ENCODE data around the gene OCLN.
"Not testable (repeated sequence)": the region's sequence is repeated elsewhere in the genome, so short reads cannot be mapped to it uniquely, and the experiment has no call there.

The OCLN gene

GRCh38 chr5:69525490-69525889 lies 32.9 kb downstream of the OCLN start:
- H3K4me3 ChIP-seq (ENCODE audit: low read length): no peak overlapping the region
- H3K36me3 ChIP-seq (ENCODE audit: insufficient read depth, low read length): no peaks in the 10 kb centered on the region
- no peaks in the 10 kb centered on the region for H3K27me3 ChIP-seq (ENCODE audit: insufficient read depth, low read length)
- no peaks in the 10 kb centered on the region for H3K9me3 ChIP-seq (ENCODE audit: low read length)
- no peaks in the 10 kb centered on the region for H3K4me1 ChIP-seq (ENCODE audit: insufficient read depth, low read length)
- H2AFZ ChIP-seq (ENCODE audit: low read depth, low read length): no peak overlapping the region

GRCh38 chr5:69526660-69527059 lies 34.1 kb downstream of the OCLN start:
- H3K27me3 ChIP-seq (ENCODE audit: insufficient read depth, low read length): no peaks in the 10 kb centered on the region
- H3K9me3 ChIP-seq (ENCODE audit: low read length): no peaks in the 10 kb centered on the region
- H3K36me3 ChIP-seq (ENCODE audit: insufficient read depth, low read length): no peaks in the 10 kb centered on the region
- no peak overlapping the region for H3K4me3 ChIP-seq (ENCODE audit: low read length)
- H3K4me1 ChIP-seq (ENCODE audit: insufficient read depth, low read length): no peaks in the 10 kb centered on the region
- H2AFZ ChIP-seq (ENCODE audit: low read depth, low read length): no peak overlapping the region

- no peaks in the 10 kb centered on the region for H3K4me1 ChIP-seq (ENCODE audit: insufficient read depth, low read length)
- H3K36me3 ChIP-seq (ENCODE audit: insufficient read depth, low read length): no peaks in the 10 kb centered on the region
- H3K9me3 ChIP-seq (ENCODE audit: low read length): no peaks in the 10 kb centered on the region
- H3K27me3 ChIP-seq (ENCODE audit: insufficient read depth, low read length): no peaks in the 10 kb centered on the region
- no peak overlapping the region for H2AFZ ChIP-seq (ENCODE audit: low read depth, low read length)
- H3K4me3 ChIP-seq (ENCODE audit: low read length): no peak overlapping the region
These were observed 34.7 kb downstream of the OCLN start for GRCh38 chr5:69527128-69527770.

GRCh38 chr5:69528035-69528434 lies 35.4 kb downstream of the OCLN start:
- H3K4me1 ChIP-seq (ENCODE audit: insufficient read depth, low read length): no peaks in the 10 kb centered on the region
- no peaks in the 10 kb centered on the region for H3K27me3 ChIP-seq (ENCODE audit: insufficient read depth, low read length)
- H3K36me3 ChIP-seq (ENCODE audit: insufficient read depth, low read length): no peaks in the 10 kb centered on the region
- H2AFZ ChIP-seq (ENCODE audit: low read depth, low read length): no peak overlapping the region
- H3K4me3 ChIP-seq (ENCODE audit: low read length): no peak overlapping the region
- no peaks in the 10 kb centered on the region for H3K9me3 ChIP-seq (ENCODE audit: low read length)

- Histone ChIP-seq H3K27me3 (ENCODE audit: insufficient read depth, low read length) (no peaks in the 10 kb centered on the region), H2AFZ (ENCODE audit: low read depth, low read length) (no peak overlapping the region), H3K9me3 (ENCODE audit: low read length) (no peaks in the 10 kb centered on the region), H3K4me3 (ENCODE audit: low read length) (no peak overlapping the region), H3K36me3 (ENCODE audit: insufficient read depth, low read length) (no peaks in the 10 kb centered on the region), H3K4me1 (ENCODE audit: insufficient read depth, low read length) (no peaks in the 10 kb centered on the region)
These were observed 36.0 kb downstream of the OCLN start for GRCh38 chr5:69528609-69529008.

- Histone ChIP-seq H3K27me3 (ENCODE audit: insufficient read depth, low read length) (no peaks in the 10 kb centered on the region), H3K36me3 (ENCODE audit: insufficient read depth, low read length) (no peaks in the 10 kb centered on the region), H3K4me1 (ENCODE audit: insufficient read depth, low read length) (no peaks in the 10 kb centered on the region), H3K4me3 (ENCODE audit: low read length) (no peak overlapping the region), H2AFZ (ENCODE audit: low read depth, low read length) (no peak overlapping the region), H3K9me3 (ENCODE audit: low read length) (no peaks in the 10 kb centered on the region)
These were observed 38.2 kb downstream of the OCLN start for GRCh38 chr5:69530561-69531405.

- no peak overlapping the region for H3K4me3 ChIP-seq (ENCODE audit: low read length)
- no peaks in the 10 kb centered on the region for H3K27me3 ChIP-seq (ENCODE audit: insufficient read depth, low read length)
- H2AFZ ChIP-seq (ENCODE audit: low read depth, low read length): peak overlapping the region; percentile 61
- H3K9me3 ChIP-seq (ENCODE audit: low read length): no peaks in the 10 kb centered on the region
- no peaks in the 10 kb centered on the region for H3K36me3 ChIP-seq (ENCODE audit: insufficient read depth, low read length)
- H3K4me1 ChIP-seq (ENCODE audit: insufficient read depth, low read length): no peaks in the 10 kb centered on the region
These were observed 38.8 kb downstream of the OCLN start for GRCh38 chr5:69531406-69531801.

- H3K27me3 ChIP-seq (ENCODE audit: insufficient read depth, low read length); H3K4me3 ChIP-seq (ENCODE audit: low read length); H3K9me3 ChIP-seq (ENCODE audit: low read length); H3K36me3 ChIP-seq (ENCODE audit: insufficient read depth, low read length); H2AFZ ChIP-seq (ENCODE audit: low read depth, low read length); H3K4me1 ChIP-seq (ENCODE audit: insufficient read depth, low read length): not testable (repeated sequence)
These were observed 45.3 kb downstream of the OCLN start for GRCh38 chr5:69537911-69538310.

GRCh38 chr5:69538735-69539134 lies 46.1 kb downstream of the OCLN start:
- not testable (repeated sequence) for H3K36me3 ChIP-seq (ENCODE audit: insufficient read depth, low read length); H2AFZ ChIP-seq (ENCODE audit: low read depth, low read length); H3K27me3 ChIP-seq (ENCODE audit: insufficient read depth, low read length); H3K4me3 ChIP-seq (ENCODE audit: low read length); H3K9me3 ChIP-seq (ENCODE audit: low read length); H3K4me1 ChIP-seq (ENCODE audit: insufficient read depth, low read length)

GRCh38 chr5:69541347-69541746 lies 48.8 kb downstream of the OCLN start:
- H2AFZ ChIP-seq (ENCODE audit: low read depth, low read length); H3K4me1 ChIP-seq (ENCODE audit: insufficient read depth, low read length); H3K36me3 ChIP-seq (ENCODE audit: insufficient read depth, low read length); H3K4me3 ChIP-seq (ENCODE audit: low read length); H3K27me3 ChIP-seq (ENCODE audit: insufficient read depth, low read length); H3K9me3 ChIP-seq (ENCODE audit: low read length): not testable (repeated sequence)

- H2AFZ ChIP-seq (ENCODE audit: low read depth, low read length); H3K36me3 ChIP-seq (ENCODE audit: insufficient read depth, low read length); H3K9me3 ChIP-seq (ENCODE audit: low read length); H3K4me1 ChIP-seq (ENCODE audit: insufficient read depth, low read length); H3K4me3 ChIP-seq (ENCODE audit: low read length); H3K27me3 ChIP-seq (ENCODE audit: insufficient read depth, low read length): not testable (repeated sequence)
These were observed 50.4 kb downstream of the OCLN start for GRCh38 chr5:69542838-69543618.

GRCh38 chr5:69544602-69545001 lies 52.0 kb downstream of the OCLN start:
- H3K4me3 ChIP-seq (ENCODE audit: low read length): not testable (repeated sequence)

GRCh38 chr5:69559908-69560330 lies 67.3 kb downstream of the OCLN start, which contains the start of gene GTF2H2C:
TSS of gene GTF2H2C (plus strand) at chr5:69560191. CDS start at chr5:69565133, 4,942 bp downstream.
- H3K4me1 ChIP-seq (ENCODE audit: insufficient read depth, low read length); H3K27me3 ChIP-seq (ENCODE audit: insufficient read depth, low read length); H3K36me3 ChIP-seq (ENCODE audit: insufficient read depth, low read length); H3K9me3 ChIP-seq (ENCODE audit: low read length): not testable (repeated sequence)
- Histone ChIP-seq H3K4me3 (ENCODE audit: low read length) (peak within 1 kb of the TSS; percentile 62), H2AFZ (ENCODE audit: low read depth, low read length) (peak within 1 kb of the TSS; percentile 92)

More at GRCh38 chr5:69544602-69545001, 52.0 kb downstream of the OCLN start:
- not testable (repeated sequence) for H3K27me3 ChIP-seq (ENCODE audit: insufficient read depth, low read length); H3K4me1 ChIP-seq (ENCODE audit: insufficient read depth, low read length); H2AFZ ChIP-seq (ENCODE audit: low read depth, low read length); H3K9me3 ChIP-seq (ENCODE audit: low read length); H3K36me3 ChIP-seq (ENCODE audit: insufficient read depth, low read length)
